NT2/D1 (cell line): ENCODE data around the gene PPP1R9A.

Experiments
- DNase-seq: peaks from one replicate; pipeline ENCODE4 v3.0.0-alpha.2; 2011; ENCODE audit warnings: low read depth, low spot score
- H3K27me3 ChIP-seq: 2 replicates; pipeline ENCODE4 v1.6.0; 2011; ENCODE audit warnings: mild to moderate bottlenecking; ENCODE audit not compliant: insufficient read length, insufficient read depth
- H3K36me3 ChIP-seq: 2 replicates; pipeline ENCODE4 v1.6.1; 2011; ENCODE audit warnings: mild to moderate bottlenecking, low read length, mixed read lengths; ENCODE audit not compliant: insufficient read depth, insufficient read length
- H3K4me1 ChIP-seq: 2 replicates; pipeline ENCODE4 v1.5.1; 2011; ENCODE audit not compliant: insufficient read depth, insufficient read length
- H3K4me3 ChIP-seq: 2 replicates; pipeline ENCODE4 v1.5.1; 2011; ENCODE audit warnings: low read depth; ENCODE audit not compliant: insufficient read length
- H3K9ac ChIP-seq: 2 replicates; pipeline ENCODE4 v1.6.0; 2011; ENCODE audit warnings: low read depth; ENCODE audit not compliant: insufficient read length
- H3K9me3 ChIP-seq: 2 replicates; pipeline ENCODE4 v1.5.1; 2011; ENCODE audit warnings: mild to moderate bottlenecking, low read length; ENCODE audit not compliant: insufficient read depth
- SUZ12 ChIP-seq: IDR thresholded peaks from 2 replicates; pipeline ENCODE4 v1.6.1; 2011; ENCODE audit not compliant: insufficient read length, insufficient read depth; ENCODE audit errors: extremely low read depth
- YY1 ChIP-seq: IDR thresholded peaks from 2 replicates; pipeline ENCODE4 v1.6.1; 2011; ENCODE audit not compliant: insufficient read length, insufficient read depth
- ZNF274 ChIP-seq: IDR thresholded peaks from 2 replicates; pipeline ENCODE4 v1.6.1; 2011; ENCODE audit warnings: mild to moderate bottlenecking, low read depth, low read length

The PPP1R9A gene

DNA sequence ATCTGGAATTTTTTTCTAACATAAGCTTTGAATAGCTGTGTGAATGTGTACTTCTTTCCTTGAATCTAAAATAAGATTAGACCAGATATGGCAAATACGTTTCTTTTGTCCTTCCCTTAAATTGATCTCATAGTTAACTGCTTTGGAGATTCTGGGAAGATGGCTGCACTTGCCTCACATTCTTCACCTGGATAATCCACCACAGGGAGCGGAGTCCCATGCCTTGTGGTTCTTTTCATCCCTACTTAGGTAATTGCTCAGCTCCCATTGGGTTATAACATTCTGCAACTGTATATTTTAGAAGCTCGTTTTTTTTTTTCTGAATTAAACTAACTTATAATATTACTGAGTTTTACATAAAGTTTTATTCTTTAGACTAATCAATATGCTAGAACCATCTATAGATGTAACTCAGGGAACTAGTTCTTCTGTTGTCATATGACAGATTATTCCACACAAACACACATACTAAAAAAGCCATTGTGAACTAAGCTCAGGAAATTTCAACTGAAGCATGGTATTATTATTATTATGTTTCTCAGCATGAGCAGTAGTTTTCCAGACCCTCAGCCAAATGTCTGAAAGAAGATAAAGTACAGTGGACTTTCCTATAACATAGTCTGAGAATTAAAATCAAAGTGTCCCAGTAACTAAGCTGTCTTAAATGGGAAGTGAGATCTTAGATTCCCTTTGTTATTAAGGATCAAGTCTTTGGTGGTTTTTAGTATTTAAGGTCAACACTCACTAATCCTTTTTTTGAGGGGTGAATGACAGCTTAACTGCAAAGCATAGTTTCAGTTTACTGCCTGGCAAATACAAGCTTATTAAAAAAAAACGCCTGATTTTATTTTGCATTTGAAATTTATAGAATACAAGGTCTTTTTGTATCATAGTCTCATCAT is 182.3 kb downstream of the PPP1R9A start:
- TF ChIP-seq YY1 (no peak), SUZ12 (no peak), ZNF274 (no peak)
- H3K9ac ChIP-seq = no peak overlapping the region
- no peak for DNase-seq
- no peaks in the 10 kb centered on the region for H3K27me3 ChIP-seq
- no peaks in the 10 kb centered on the region for H3K4me1 ChIP-seq
- no peaks in the 10 kb centered on the region for H3K9me3 ChIP-seq
- no peak overlapping the region for H3K4me3 ChIP-seq
- no peaks in the 10 kb centered on the region for H3K36me3 ChIP-seq

DNA sequence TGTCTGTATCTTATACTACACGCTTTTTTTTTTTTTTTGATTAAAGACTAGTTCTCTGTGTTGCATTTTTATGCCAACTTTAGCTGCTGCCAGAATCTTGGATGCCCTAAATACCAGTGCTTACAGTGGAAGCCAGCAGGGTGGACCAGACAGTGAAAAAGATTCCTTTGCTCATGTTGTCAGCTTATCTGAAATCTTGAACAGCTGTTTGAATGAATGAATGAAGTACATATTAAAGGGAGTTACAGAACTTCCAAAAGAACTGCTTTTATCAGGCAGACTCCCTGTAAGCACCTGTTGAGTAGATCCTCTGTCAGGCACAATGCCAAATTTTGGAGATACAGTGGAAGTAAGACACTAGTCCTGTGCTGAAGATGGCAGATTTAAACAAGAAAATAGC is 184.9 kb downstream of the PPP1R9A start:
- TF ChIP-seq YY1 (no peak), SUZ12 (no peak), ZNF274 (no peak)
- Histone ChIP-seq H3K27me3 (no peaks in the 10 kb centered on the region), H3K4me3 (no peak overlapping the region), H3K36me3 (no peaks in the 10 kb centered on the region), H3K9me3 (no peaks in the 10 kb centered on the region), H3K4me1 (no peaks in the 10 kb centered on the region), H3K9ac (no peak overlapping the region)
- DNase-seq = no peak

DNA sequence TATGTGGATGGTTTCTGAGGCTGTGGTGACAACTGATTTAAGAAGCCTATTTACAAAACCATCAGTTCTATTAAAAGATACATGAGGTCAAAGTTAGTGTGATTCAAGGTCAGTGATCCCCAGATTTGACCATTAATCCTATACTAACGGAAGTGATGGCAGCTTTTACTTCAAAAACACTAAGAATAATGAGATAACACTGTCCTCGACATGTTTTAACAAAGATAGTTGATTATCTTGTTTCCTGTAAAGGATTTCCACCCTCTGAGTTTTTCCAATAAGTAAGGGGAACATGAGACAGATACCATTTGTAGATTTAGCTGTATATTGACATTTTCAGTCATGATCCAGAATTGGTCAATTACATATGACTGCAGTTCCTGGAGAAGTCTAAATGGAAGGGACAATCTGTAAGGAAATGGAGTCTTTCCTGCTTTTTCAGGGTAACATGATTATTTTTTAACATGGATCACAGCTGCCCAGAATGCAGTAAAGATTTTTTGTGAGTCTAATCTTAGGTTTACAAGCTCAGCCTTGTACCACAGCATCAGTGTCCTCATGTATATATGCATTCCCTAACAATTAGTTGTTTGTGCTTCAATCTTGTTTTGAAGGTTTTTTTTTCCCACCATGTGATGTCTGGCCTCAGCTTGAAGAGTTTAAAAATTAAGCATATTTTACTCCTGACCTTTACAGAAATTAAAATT is 188.0 kb downstream of the PPP1R9A start:
- DNase-seq = no peak
- Histone ChIP-seq H3K4me1 (no peaks in the 10 kb centered on the region), H3K9ac (no peak overlapping the region), H3K36me3 (no peaks in the 10 kb centered on the region), H3K4me3 (no peak overlapping the region), H3K27me3 (no peaks in the 10 kb centered on the region), H3K9me3 (no peaks in the 10 kb centered on the region)
- TF ChIP-seq ZNF274 (no peak), SUZ12 (no peak)

- no peaks in the 10 kb centered on the region for H3K36me3 ChIP-seq
- H3K9ac ChIP-seq = no peak overlapping the region
- no peak overlapping the region for H3K4me3 ChIP-seq
- H3K27me3 ChIP-seq = no peaks in the 10 kb centered on the region
- no peaks in the 10 kb centered on the region for H3K9me3 ChIP-seq
- DNase-seq = no peak
- no peak for TF ChIP-seq ZNF274
- no peaks in the 10 kb centered on the region for H3K4me1 ChIP-seq
These were observed 188.7 kb downstream of the PPP1R9A start for GRCh38 chr7:95095966-95096540.

DNA sequence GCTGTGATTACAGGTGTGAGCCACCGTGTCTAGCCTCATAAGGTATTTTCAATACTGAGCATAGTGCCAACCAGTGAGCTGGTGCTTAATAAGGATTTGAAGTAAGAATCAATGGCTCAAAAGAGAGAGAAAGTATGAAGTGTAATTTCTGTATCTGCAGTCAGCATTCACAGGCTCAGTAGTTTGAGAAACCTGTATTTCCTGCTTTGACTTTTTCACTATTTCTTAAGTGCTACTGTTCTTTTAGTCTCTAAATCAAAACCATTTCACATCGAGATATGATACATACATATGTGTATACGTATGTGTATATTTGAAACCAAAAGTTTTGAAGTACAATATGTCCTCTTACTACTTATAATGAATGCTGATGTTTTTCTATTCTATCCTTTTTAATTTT is 189.9 kb downstream of the PPP1R9A start:
- H3K4me3 ChIP-seq = no peak overlapping the region
- no peak for DNase-seq

GRCh38 chr7:95097851-95098250 is 190.5 kb downstream of the PPP1R9A start:
- no peaks in the 10 kb centered on the region for H3K27me3 ChIP-seq
- no peak for TF ChIP-seq YY1
- no peak for TF ChIP-seq ZNF274
- no peak for TF ChIP-seq SUZ12
- H3K9ac ChIP-seq = no peak overlapping the region
- no peaks in the 10 kb centered on the region for H3K36me3 ChIP-seq
- H3K9me3 ChIP-seq = no peaks in the 10 kb centered on the region
- H3K4me1 ChIP-seq = no peaks in the 10 kb centered on the region
- H3K4me3 ChIP-seq = no peak overlapping the region
- no peak for DNase-seq

More for the DNA sequence above, 189.9 kb downstream of the PPP1R9A start:
- H3K9me3 ChIP-seq = no peaks in the 10 kb centered on the region
- H3K4me1 ChIP-seq = no peaks in the 10 kb centered on the region
- no peaks in the 10 kb centered on the region for H3K27me3 ChIP-seq
- H3K36me3 ChIP-seq = no peaks in the 10 kb centered on the region
- no peak for TF ChIP-seq ZNF274
- TF ChIP-seq SUZ12 = no peak
- TF ChIP-seq YY1 = no peak
- H3K9ac ChIP-seq = no peak overlapping the region

- no peaks in the 10 kb centered on the region for H3K4me1 ChIP-seq
- no peaks in the 10 kb centered on the region for H3K36me3 ChIP-seq
- TF ChIP-seq YY1 (no peak), ZNF274 (no peak), SUZ12 (no peak)
- H3K9ac ChIP-seq = no peak overlapping the region
- H3K4me3 ChIP-seq = no peak overlapping the region
- H3K27me3 ChIP-seq = no peaks in the 10 kb centered on the region
- H3K9me3 ChIP-seq = no peaks in the 10 kb centered on the region
- no peak for DNase-seq
These were observed 191.7 kb downstream of the PPP1R9A start for GRCh38 chr7:95099106-95099505.
